GM12875 (cell line): ENCODE data around the gene FAM162A.

Source experiments
- H3K4me3 ChIP-seq: one replicate; pipeline ENCODE4 v1.5.1; 2011; ENCODE audit warnings: low read depth, low read length, control low read depth
- TF ChIP-seq, protein P1 (sequence below): IDR thresholded peaks from 2 replicates; pipeline ENCODE4 v1.5.1; 2011; ENCODE audit warnings: low read depth, mild to moderate bottlenecking, control low read depth, inconsistent platforms, low read length, moderate library complexity, borderline replicate concordance; ENCODE audit not compliant: insufficient read depth

FAM162A gene, protein sequence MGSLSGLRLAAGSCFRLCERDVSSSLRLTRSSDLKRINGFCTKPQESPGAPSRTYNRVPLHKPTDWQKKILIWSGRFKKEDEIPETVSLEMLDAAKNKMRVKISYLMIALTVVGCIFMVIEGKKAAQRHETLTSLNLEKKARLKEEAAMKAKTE

DNA sequence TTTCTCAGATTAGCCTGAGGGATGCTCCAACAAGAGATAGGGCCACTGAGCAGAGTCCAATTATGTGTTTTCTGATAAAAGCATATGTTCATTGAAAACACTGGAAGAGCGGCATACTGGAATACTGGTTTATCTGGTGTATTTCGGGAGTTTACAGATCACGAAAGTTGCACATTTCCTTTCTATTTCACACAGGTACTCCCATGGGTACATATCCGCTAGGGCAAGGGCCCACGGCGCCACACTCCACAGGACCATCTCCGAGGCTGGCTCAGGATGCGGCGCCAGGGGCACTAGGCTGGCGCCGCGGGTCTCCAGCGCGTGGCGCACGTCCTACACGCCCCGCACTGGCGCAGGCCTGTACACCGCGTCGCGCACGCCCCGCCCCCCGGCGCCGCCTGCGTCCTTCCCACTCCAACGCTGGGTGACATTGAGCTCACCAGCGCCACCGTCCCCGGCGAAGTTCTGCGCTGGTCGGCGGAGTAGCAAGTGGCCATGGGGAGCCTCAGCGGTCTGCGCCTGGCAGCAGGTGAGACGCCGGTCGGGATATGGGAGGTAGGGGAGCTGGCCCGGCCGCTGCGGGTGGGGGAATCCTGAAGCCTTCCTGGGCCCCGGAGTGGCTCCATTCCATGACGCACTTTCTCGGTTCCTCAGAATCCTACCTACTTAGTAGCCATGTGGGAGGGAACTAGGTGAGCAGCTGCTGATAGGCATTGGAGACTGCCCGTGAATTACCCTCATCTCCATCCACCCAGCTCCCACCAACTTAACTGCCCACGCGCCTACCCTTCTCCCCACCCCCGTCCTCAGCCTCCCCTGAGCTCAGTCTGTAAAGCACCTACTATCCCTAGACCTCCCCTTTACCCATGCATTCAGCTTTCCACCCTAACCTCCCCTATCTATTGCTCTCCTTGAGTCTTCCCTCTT is at the start of gene FAM162A:
Gene FAM162A (plus strand): TSS at position 412 of the 927 bp plus-strand sequence. CDS start 84 bp downstream, at position 496.
- peak within 1 kb of the TSS; percentile 80 for H3K4me3 ChIP-seq
- TF ChIP-seq, protein P1, sequence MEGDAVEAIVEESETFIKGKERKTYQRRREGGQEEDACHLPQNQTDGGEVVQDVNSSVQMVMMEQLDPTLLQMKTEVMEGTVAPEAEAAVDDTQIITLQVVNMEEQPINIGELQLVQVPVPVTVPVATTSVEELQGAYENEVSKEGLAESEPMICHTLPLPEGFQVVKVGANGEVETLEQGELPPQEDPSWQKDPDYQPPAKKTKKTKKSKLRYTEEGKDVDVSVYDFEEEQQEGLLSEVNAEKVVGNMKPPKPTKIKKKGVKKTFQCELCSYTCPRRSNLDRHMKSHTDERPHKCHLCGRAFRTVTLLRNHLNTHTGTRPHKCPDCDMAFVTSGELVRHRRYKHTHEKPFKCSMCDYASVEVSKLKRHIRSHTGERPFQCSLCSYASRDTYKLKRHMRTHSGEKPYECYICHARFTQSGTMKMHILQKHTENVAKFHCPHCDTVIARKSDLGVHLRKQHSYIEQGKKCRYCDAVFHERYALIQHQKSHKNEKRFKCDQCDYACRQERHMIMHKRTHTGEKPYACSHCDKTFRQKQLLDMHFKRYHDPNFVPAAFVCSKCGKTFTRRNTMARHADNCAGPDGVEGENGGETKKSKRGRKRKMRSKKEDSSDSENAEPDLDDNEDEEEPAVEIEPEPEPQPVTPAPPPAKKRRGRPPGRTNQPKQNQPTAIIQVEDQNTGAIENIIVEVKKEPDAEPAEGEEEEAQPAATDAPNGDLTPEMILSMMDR: peak; percentile 72

DNA sequence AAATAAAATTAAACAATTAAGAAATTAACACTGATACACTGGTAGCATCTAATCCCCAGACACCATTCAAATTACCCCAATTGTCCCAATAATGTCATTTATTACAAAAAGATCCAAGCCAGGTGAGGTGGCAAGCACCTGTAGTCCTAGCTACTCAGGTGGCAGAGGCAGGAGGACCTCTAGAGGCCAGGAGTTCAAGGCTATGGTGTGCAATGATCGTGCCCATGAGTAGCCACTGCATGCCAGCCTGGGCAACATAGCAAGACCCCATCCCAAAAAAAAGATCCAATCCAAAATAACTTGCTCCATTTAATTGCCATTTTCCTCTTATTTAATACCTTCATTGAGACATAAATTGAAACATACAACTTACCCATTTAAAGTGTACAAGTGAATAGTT is 41.2 kb upstream of the FAM162A start:
- H3K4me3 ChIP-seq: no peak overlapping the region
- TF ChIP-seq, protein P1: no peak

DNA sequence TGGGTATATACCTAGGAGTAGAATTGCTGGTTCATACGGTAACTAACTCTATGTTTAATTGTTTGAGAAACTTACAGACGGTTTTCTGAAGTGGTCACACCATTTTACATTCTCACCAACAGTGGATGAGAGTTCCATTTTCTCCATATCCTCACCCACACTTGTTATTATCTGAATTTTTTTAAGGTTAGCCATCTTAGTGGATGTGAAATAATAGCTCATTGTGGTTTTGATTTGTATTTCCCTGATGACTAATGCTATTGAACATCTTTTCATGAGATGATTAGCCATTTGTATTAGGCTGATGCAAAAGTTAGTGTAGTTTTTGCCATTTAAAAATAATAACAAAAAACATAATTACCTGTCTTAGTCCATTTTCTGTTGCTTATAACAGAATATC is 40.3 kb upstream of the FAM162A start:
- TF ChIP-seq, protein P1: no peak

DNA sequence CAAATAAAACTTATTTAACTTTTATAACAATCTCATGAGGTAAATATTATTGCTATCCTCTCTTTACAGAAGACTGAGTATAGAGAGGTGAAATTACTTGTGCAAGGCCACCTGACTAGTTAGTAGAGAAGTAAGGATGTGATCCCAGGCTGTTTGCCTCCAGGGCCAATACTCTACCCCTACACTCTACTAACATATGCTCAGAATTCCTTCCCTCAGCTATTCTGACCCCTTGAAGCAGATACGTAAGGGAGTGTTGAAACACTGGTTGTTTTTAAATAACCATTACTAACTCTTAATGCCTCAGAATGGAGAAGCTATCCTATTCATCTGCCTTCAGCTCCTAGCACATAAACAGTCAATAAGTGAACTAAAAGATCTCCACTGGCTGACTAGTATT is 34.8 kb upstream of the FAM162A start:
- TF ChIP-seq, protein P1: no peak
- H3K4me3 ChIP-seq: no peak overlapping the region

More for the DNA sequence above, 40.3 kb upstream of the FAM162A start:
- H3K4me3 ChIP-seq: no peak overlapping the region

DNA sequence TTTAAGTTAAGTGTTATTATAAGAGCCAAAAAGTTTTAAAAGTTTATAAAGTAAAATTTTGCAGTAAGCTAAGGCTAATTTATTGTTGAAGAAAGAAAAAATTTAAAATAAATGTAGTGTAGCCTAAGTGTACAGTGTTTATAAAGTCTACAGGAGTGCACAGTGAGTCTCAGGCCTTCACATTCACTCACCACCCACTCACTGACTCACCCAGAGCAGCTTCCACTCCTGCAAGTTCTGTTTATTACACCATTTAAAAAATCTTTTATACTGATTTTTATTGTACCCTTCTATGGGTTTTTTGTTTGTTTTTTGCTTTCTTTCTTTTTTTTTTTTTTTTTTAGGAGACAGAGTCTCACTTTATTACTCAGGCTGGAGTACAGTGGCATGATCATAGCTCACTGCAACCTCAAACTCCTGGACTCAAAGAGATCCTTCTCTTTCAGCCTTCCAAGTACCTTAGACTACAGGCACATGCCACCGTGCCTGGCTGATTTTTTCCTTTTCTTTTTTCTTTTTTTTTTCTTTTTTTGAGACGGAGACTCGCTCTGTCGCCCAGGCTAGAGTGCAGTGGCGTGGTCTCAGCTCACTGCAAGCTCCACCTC is 33.1 kb upstream of the FAM162A start:
- H3K4me3 ChIP-seq: no peak overlapping the region
- TF ChIP-seq, protein P1: no peak

DNA sequence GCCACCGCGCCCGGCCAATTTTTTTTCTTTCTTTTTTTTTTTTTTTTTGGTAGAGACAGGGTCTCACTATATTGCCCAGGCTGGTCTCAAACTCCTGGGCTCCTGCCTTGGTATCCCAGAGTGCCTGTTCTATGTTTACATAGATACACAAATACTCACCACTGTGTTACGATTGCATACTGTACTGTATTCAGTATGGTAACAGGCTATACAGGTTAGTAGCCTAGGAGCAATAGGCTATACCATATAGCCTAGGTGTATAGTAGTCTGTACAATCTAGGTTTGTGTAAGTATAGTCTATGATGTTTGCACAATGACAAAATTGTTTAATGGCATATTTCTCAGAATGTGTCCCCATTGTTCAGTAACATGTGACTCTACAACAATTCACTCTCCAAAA is 32.4 kb upstream of the FAM162A start:
- no peak overlapping the region for H3K4me3 ChIP-seq
- TF ChIP-seq, protein P1: no peak
